HT1080 (cell line): ENCODE results near the gene SSC4D. TPM values are rescaled to one million over a fixed set of nuclear protein-coding genes. Genes with fewer than 3 reads are reported as not detected.
A peak's percentile ranks its signal among the peaks of the same experiment; 100 is the strongest.
"Not testable (repeated sequence)": the region's sequence is repeated elsewhere in the genome, so short reads cannot be mapped to it uniquely, and the experiment has no call there.

Experiments
- DNase-seq: peaks from one replicate; pipeline ENCODE4 v3.0.0-alpha.2; 2015; ENCODE audit warnings: low read depth
- polyA plus RNA-seq, 2 experiments: library from polyadenylated mRNA; depleted of rRNA; stranded (reverse); fragments of >200 nt; gene quantifications; 2 replicates each; pipeline ENCODE4 v1.2.3, GENCODE V29; 2015
- total RNA-seq: library from RNA; depleted of rRNA; stranded (reverse); fragments of >200 nt; shearing (Covaris generic); gene quantifications from 2 replicates; pipeline ENCODE4 v1.2.3, GENCODE V29; 2014; rRNA removed

The SSC4D gene
- total RNA-seq, result 0.23 and 0.73 TPM in 2 replicates
- 0.58 and 0.77 TPM in 2 replicates for polyA plus RNA-seq (2015; cell fraction: cytosol; rRNA removed)
- 0.29 and 0.57 TPM in 2 replicates for polyA plus RNA-seq (2015; cell fraction: nucleus; rRNA removed)

- DNase-seq, result no peak
These were observed at the start of gene SSC4D for GRCh38 chr7:76409537-76409936. Gene SSC4D (minus strand): TSS chr7:76409697. CDS start chr7:76404439, 5,258 bp downstream.

- DNase-seq, result not testable (repeated sequence)
These were observed 49.0 kb upstream of the SSC4D start for GRCh38 chr7:76458504-76458903.

GRCh38 chr7:76457017-76457416 is 47.5 kb upstream of the SSC4D start:
- not testable (repeated sequence) for DNase-seq

- DNase-seq, result peak; percentile 80
These were observed 36.1 kb upstream of the SSC4D start for GRCh38 chr7:76445577-76446008.

- DNase-seq, result not testable (repeated sequence)
These were observed 34.3 kb upstream of the SSC4D start for GRCh38 chr7:76443846-76444245.

- not testable (repeated sequence) for DNase-seq
These were observed 33.4 kb upstream of the SSC4D start for GRCh38 chr7:76442664-76443446.

GRCh38 chr7:76441792-76442191 is 32.3 kb upstream of the SSC4D start:
- not testable (repeated sequence) for DNase-seq

- not testable (repeated sequence) for DNase-seq
These were observed 30.9 kb upstream of the SSC4D start for GRCh38 chr7:76440404-76440803.

- not testable (repeated sequence) for DNase-seq
These were observed 29.8 kb upstream of the SSC4D start for GRCh38 chr7:76439120-76439888.

GRCh38 chr7:76437873-76438272 is 28.4 kb upstream of the SSC4D start:
- peak; percentile 83 for DNase-seq

- no peak for DNase-seq
These were observed 21.3 kb upstream of the SSC4D start for GRCh38 chr7:76430836-76431235.

GRCh38 chr7:76430211-76430610 is 20.7 kb upstream of the SSC4D start:
- DNase-seq, result no peak

GRCh38 chr7:76428868-76429805 is 19.6 kb upstream of the SSC4D start:
- peak; percentile 56 for DNase-seq

GRCh38 chr7:76428149-76428823 is 18.8 kb upstream of the SSC4D start:
- no peak for DNase-seq

- no peak for DNase-seq
These were observed 18.1 kb upstream of the SSC4D start for GRCh38 chr7:76427635-76428034.

- no peak for DNase-seq
These were observed 16.7 kb upstream of the SSC4D start for GRCh38 chr7:76426246-76426645.

- not testable (repeated sequence) for DNase-seq
These were observed 16.1 kb upstream of the SSC4D start for GRCh38 chr7:76425558-76425957.

- no peak for DNase-seq
These were observed 15.7 kb upstream of the SSC4D start for GRCh38 chr7:76425156-76425555.

GRCh38 chr7:76424413-76425111 is 15.1 kb upstream of the SSC4D start, which contains the start of gene ZP3:
Gene ZP3 (plus strand): TSS chr7:76424950. CDS start chr7:76424965, 15 bp downstream.
- DNase-seq, result no peak
